Sciatic nerve (tissue), 2 donors: ENCODE measurements around the gene CDH8. TPM values are rescaled to one million over a fixed set of nuclear protein-coding genes. Genes with fewer than 3 reads are reported as not detected.
"Not testable (repeated sequence)": the region's sequence is repeated elsewhere in the genome, so short reads cannot be mapped to it uniquely, and the experiment has no call there.

Experiments
- ATAC-seq: fragments of 200-7000 bp; cut with Tn5 transposase; one replicate; pipeline ENCODE4 v1.9.1; 2020; ENCODE audit warnings: mild to moderate bottlenecking, moderate library complexity
- DNase-seq: peaks from one replicate; pipeline ENCODE4 v3.0.0-alpha.2; 2020; ENCODE audit warnings: low spot score
- intact Hi-C: fragments of 100-400 bp; cut with DNase I; formaldehyde crosslinking; loops from one replicate; pipeline ENCODE4 v1.14.2; 2022
- total RNA-seq: library from RNA; stranded (reverse); fragmentation: NEBNext Ultra II Directional; extraction: Animal tissue kit (Norgen Biotek cat#: 25700); gene quantifications from one replicate; pipeline ENCODE4 v1.2.1, GENCODE V29; 2021
- donor health status: DM: no; HTN: no; CAD: no.
- donor health status: DM: no; HTN: no; CAD: no.

CDH8 gene
- total RNA-seq, 1 donor from 2014 or later, result not detected

DNA sequence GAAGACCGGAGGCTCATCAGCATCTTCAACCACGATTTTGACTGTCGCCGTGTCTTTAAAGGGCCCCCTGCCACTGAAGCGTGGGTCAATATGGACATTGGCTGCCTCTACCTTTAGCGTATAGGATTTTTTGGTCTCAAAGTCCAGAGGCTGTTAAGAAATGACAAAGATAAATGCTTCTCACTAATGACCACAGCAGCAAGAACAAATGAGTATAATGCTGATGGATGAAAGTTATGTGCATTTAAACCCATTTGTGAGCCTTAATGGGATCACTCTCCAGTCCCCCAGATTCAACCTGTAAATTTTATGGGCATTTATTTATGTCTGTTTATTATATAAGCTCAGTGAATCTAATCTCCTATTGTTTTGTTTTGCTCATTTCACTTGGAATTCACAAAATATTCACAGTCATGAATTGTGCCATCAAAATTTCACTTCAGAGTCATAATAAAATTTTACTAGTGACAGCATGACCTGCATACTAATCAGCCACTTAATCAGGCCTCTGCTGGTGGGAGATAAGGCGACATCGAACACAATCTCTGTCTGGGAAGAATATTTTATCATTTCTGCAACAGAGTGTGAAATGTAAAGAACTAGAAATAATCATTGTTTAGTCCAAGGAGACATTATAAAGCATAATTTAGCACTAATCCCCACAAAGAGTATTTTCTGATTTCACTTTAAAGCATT, 218.5 kb downstream of the CDH8 start:
- intact Hi-C loops, result no loop called here
- DNase-seq (no peak), ATAC-seq (no peak)

DNA sequence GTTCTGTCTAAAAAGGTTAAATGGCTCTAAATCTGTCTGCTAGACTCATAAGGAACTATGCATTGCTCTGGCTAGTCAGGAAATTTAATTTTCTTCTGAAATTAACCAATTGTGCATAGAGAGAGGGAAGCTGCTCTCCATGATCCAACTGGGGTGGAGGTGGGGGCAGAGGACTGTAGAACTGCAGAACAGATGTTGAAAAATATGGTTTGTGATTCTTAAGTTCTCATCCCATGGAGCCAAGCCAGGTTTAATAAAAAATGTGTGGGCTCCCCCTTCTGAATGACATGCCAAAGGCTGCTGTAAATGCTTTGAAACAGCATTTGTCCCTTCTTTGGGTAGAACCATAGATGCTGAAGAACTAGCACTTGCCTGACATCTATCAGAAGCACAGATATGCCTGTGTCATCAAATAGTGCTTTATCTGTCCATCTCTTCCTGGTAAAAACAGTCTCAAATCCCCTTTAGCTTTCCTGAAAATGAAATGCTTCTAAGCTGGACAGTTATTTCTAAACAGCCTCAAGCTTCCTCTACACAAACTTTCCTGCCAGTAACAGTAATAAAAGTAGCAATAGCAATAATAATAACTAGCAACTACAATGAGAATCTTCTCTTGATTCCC, 221.4 kb downstream of the CDH8 start:
- intact Hi-C loops, result no loop called here
- no peak for DNase-seq
- ATAC-seq, result no peak

DNA sequence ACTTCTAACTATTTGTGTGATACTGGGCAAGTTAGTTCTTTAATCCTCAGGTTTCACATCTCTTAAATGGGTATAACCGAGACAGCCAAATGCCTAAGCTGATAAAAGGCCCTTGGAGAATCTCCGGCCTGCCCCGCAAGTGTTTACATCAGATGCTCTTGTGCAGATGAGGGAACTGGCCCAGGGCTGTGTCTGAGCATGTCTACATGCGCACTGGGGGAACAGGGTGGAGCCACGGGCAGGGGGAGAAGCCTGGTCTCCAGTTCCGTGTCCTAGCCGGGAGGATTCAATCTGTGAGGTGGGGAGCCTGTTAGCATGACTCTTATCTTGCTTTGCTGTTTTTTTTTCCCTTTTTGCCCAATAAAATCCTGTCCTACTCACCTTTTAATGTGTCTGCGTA, 222.9 kb downstream of the CDH8 start:
- intact Hi-C loops, result no loop called here
- DNase-seq (no peak), ATAC-seq (no peak)

DNA sequence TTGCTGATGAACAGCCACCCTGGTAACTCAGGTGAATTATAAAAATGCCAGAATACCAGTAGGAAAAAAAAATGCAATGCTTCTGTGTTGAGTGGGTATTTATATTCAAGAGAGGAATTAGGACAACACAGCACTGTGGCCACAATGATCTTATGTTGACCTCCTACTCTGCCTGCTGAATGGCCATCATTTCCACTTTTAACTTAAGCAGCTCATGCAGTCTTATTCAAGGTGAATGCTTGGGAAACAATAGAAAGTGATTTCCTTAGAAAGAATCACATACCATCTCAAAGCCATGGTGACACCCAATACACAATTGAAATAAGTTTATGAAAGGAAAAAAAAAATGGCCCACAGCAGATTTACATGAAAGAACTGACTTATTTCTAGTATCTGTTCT, 224.0 kb downstream of the CDH8 start:
- no peak for DNase-seq
- ATAC-seq, result no peak

DNA sequence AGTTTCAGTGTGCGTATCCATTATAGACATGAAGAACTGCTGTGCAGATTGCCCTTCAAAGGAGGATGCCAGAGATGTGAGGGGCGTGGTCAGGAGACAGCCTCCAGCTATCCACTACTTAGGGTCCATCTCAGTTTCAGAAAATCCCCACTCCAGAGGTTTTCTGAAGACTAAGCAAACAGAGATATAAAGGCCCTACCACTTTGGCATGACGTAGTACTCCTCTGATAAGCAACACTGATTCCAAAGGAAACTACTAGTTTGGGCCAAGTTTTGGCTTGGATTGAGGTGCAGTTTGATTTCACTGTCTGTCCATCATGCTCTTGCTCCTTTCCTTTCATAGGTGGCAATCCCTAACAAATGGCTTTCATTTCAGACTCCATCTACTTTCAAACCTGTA, 228.7 kb downstream of the CDH8 start:
- intact Hi-C loops, result no loop called here
- DNase-seq, result no peak
- no peak for ATAC-seq

More for the DNA sequence above, 224.0 kb downstream of the CDH8 start:
- intact Hi-C loops, result no loop called here

DNA sequence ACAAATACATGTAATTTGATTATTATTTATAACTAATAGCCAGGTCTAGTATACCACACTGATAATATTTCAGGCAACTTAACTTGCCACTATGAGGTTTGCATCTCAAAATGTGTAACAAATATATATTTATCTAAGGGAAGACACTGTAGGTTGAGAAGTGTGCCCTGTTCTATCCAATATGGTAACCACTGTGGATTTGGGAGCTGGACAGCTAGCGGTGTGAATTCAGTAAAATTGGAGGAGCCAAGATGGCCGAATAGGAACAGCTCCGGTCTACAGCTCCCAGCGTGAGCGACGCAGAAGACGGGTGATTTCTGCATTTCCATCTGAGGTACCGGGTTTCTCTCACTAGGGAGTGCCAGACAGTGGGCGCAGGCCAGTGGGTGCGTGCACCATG, 235.0 kb downstream of the CDH8 start:
- intact Hi-C loops, ATAC-seq, DNase-seq: not testable (repeated sequence)

DNA sequence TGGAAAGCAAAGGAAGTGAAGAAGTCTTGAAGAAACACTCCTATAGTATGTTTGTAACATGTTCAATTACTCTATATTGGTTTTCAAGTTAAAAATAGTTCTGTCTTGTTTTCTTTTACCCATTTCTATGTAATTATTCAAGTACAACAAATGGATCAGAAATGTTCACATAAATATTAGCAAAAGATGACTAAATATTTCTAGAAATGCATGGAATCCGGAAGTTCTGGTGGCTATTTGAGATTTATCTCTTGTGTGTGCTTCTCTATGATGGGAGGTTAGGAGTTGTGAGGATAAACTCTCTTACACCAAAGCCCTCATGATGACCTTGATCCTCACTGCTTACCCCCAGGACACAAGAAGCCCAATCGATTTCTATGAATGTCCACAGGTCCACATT, 237.5 kb downstream of the CDH8 start:
- ATAC-seq (no peak), DNase-seq (no peak)
- intact Hi-C loops, result no loop called here

DNA sequence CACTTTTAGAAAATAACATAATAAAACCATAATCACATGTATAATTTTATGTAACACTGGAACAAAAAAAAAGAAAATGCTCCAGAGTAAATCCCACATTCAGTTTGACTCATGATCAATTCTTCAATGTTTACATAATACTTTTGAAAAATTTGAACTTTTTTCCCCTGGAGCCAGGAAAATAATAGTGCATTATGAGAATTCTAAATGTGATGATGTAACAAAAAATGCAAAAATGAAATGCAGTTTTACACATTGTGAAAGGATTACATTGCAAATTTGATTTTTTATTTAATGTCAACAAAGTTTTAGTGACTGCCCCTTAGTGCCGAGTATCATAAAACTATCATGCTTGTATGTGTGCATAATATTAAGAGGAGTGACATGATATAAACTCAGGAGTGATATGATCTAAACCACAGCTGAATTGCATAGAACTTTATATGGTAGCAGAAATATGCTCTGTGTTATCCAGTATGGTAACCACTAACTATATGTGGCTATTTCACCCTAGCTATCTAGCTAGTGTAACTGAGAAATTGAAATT, 238.2 kb downstream of the CDH8 start:
- intact Hi-C loops, result no loop called here
- ATAC-seq (no peak), DNase-seq (no peak)

DNA sequence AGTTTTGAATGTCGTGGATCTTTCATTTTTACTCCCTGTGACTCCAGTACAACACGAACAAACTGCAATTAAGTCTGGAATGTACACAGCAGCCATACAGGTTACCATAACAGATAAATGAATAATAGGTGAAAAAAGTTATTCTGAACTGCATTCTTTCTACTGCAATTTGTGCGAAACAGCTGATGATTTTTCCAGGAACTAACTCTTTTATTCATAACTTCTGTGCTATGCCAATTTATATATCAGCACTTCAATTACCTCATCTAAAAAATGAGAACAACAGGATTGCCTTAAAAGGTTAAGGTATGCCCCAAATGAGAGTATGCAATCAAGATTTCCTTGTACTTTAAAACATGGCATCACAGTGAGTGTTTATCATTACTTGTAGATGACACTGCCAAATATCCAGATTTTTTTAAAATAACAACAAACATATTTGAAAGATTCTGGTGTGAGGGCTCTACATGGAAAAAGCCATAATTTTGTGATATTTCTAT, 238.9 kb downstream of the CDH8 start:
- DNase-seq (no peak), ATAC-seq (no peak)
- intact Hi-C loops, result no loop called here

DNA sequence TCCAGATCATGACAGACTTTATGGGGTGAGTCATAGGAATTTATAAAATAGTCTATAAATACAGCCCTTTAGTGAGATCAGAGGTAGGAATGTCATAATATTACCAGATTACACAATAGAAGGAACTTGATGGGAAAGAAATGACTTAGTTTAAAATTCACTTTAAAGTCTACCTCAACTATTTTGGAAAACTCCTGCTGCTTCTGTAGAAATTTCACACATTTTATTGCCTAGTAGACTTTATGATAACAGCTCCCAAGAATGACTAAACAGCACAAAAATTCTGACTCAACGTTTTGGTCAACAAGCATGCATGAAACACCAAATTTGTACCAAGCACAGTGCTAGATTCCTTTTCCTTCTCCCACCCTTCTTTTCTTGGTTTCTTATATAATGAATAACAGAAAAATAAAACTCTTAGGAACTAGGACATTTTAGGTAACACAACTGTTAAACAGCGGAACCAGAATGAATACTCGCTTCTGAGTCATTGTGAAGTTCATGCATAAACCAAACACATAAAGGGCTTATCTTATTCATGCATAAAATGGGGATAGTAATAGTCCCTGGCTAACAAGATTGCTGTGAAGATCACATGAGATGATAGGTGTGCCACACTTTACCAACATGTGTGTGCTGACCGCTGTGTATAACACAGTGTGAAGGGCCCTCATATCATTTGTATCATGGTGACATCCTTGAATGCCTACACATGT, 243.9 kb downstream of the CDH8 start:
- ATAC-seq (no peak), DNase-seq (no peak)
- intact Hi-C loops, result no loop called here

DNA sequence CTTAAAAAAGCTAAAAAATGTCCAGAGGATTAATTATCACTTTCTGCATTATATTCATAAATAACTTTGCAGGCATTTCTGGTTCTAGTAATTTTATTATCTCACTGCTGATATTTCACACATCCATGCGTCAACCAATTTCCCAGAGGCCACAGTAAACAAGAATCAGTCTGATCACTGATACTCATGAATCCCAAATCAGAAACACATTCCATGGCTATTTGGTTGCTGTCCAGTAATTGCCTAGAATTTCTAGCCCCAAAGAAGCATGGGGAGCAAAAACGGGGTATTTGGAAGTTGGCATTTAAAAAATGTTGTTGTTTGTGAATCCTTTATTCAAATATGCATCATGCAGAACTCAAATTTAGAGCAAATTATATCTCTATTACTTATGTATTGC, 244.8 kb downstream of the CDH8 start:
- intact Hi-C loops, result no loop called here
- ATAC-seq, result no peak
- DNase-seq, result no peak

DNA sequence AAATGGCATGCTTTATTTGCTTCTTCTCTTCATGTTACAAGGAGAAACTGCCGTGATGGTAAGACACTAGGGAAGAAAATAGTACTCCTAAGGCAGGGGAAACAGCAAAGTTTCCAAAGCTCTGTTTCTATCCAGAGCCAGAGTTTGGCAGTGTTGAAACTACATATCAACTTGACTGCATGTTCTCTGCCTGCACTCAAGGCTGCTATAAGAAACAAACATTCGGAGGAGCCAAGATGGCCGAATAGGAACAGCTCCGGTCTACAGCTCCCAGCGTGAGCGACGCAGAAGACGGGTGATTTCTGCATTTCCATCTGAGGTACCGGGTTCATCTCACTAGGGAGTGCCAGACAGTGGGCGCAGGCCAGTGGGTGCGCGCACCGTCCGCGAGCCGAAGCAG, 254.4 kb downstream of the CDH8 start:
- ATAC-seq, intact Hi-C loops, DNase-seq: not testable (repeated sequence)

DNA sequence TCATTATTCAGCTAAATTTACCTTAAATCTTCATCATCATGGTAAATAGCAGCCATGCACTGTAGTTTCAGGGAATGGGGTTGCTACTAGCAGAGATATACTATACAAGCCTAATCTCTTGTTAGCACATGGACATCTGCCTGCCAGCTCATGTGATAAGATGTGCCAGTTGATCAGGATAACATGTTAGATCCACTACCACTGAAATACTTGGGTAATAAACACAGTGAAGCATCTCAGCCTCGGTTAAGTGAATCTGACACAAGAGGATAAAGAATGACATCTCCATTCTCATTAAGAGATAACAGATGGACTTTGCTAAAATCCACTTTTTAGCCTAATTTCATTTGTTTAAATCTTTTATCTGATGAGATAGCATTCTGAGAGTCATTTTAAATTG, 256.1 kb downstream of the CDH8 start:
- intact Hi-C loops, result no loop called here
- ATAC-seq, result no peak
- no peak for DNase-seq

DNA sequence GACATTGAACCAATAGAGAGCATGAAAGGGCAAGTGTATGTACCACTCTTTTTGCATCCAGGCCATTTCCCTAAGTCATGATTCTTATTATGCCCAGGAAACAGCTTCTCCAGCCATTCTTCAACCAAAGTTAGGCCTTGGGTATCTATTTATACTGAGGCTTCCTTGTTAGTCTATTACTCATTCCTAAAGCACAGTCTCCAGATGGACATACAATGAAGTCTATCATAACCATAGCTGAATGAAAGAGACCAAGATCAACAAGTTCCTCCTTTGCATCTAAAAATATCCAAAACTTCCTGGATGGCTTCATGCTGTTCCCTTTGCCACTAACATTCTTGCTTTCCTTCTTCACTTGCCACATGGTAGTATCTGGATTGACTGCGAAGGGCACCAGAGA, 265.9 kb downstream of the CDH8 start:
- intact Hi-C loops, result no loop called here
- DNase-seq (no peak), ATAC-seq (no peak)

DNA sequence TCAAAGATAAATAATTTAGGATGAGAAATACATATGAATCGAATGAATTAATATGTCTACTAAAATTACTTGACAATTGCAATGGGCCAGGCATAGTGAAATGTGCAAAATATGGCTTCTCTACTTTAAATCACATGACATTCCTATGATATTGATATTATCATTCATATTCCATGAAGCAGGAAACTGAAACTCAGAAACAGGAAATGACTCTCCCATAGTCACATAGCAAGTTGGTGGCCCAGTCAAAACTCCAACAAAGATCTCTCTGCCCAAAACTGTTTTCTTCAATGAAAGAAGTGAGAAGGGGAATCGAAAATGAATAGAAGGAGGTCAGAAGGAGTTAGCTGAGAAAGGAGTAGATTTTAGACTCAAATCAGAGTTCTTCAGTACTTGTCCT, 272.2 kb downstream of the CDH8 start:
- intact Hi-C loops, result no loop called here
- ATAC-seq (no peak), DNase-seq (no peak)

DNA sequence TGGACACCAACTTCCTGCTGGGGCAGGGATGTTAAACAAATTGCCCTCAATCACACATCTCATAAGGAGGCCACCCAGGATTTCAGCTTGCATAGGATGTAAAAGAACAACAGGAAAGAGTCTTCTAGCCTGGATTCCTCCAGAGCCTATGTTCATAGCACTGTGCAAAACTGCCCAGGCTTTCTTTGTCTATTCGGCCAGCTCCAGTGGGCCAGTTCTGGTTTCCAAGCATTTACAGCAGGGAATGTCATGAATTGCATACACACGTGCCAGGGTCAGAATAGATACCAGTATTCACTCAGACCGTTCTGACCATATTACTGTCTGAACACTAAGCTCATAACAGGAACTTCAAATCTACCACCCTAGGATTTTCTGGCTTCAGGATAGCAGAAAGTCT, 273.2 kb downstream of the CDH8 start:
- ATAC-seq (no peak), DNase-seq (no peak)
- intact Hi-C loops, result no loop called here

DNA sequence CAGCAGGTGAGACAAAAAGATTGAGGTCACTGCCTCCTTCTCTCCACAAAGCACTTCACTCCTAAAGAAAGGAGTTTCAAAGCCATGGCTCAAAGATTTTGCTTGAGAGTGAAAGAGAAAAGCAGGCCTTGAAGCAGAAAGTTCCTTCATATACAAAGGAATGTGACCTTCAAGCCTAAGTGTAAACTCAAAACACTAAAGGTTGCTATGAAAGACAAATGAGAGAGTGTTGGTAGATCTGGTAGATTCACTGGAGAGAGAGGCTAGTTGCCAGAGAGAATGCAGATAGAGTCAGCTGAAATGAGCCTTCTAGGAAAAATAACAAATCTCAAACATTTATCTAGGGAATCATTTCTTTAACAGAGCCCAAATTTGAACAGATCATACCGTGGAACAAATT, 305.2 kb downstream of the CDH8 start:
- ATAC-seq (no peak), DNase-seq (no peak)
- intact Hi-C loops, result no loop called here

DNA sequence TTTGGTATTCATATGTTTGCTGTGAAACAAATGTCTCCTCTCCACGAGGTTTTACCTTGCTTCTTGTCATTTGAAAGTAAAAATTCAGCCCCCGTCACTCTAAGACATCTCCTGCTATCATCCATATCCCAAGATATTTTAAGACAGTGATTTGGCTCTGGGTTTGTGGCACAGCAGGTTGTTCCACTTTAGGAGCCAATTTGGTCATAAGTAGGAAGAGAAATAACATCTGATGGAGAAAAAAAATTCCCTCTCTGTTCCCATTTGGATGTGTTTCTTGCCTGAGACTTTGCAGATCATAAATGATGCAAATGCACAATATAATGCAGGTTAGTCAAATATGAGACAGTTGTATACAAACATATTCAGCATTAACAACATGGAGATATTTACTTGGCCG, 309.5 kb downstream of the CDH8 start:
- intact Hi-C loops, result no loop called here
- no peak for DNase-seq
- ATAC-seq, result no peak

DNA sequence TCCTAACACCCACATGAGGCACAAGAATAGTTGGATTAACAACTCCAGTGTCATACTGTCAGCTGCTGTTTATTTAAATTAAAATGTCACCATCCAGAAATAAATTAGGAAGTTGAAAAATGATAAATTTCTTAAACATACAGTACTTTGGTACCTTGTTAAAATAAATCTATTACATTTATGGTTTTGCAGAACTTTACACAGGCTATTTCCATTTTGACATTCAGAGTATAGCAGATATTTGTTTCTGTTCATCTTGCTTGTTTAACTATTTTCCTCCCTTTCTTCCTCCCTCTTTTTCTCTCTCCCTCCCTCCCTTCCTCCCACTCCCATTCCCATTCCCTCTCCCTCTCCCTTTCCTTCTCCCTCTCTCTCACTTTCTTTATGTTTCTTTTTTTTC, 310.1 kb downstream of the CDH8 start:
- ATAC-seq (no peak), DNase-seq (no peak)
- intact Hi-C loops, result no loop called here

DNA sequence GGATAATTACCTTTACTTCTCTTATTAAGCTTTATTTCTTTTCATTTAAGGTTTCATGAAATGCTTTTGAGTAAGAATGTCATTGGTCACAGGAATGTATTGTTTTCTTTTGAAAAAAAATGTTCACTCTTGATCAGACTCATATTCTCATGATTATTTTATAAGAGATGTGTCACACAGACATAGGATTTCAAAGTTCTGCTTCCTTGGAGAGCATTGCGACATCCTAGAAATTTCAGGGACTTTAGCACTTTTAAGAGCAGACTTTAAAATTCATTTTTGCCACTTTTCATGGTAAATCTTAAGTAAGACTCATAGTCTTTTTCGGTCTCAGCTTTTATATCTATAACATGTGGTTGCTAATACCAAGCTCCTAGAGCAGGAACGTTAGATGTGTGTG, 314.7 kb downstream of the CDH8 start:
- no peak for DNase-seq
- intact Hi-C loops, result no loop called here
- ATAC-seq, result no peak
